Spleen (tissue), 11 donors: ENCODE results near the gene ALKBH1. TPM values are rescaled to one million over a fixed set of nuclear protein-coding genes. Genes with fewer than 3 reads are reported as not detected.

Source experiments
- DNase-seq: peaks from one replicate; pipeline ENCODE4 v3.0.0-alpha.2; 2020
- H3K27ac ChIP-seq, 8 donors: fragments of 200-600 bp; sonication (generic) in 7 of 8; 1 replicate in 4 of 8; 2 replicates in 4 of 8; pipeline versions ENCODE4 v1.5.0 to v1.8.0; 2016 to 2021; ENCODE audit warnings: inconsistent platforms in 4 of 8, mild to moderate bottlenecking in 4 of 8, moderate library complexity in 1 of 8
- H3K27me3 ChIP-seq, 7 donors: fragments of 200-600 bp; sonication (generic) in 6 of 7; replicated peaks in 1 of 7; 1 replicate in 4 of 7; 2 replicates in 3 of 7; pipeline versions ENCODE4 v1.5.0 to v1.8.0; 2016 to 2021; ENCODE audit warnings: inconsistent platforms in 3 of 7, mild to moderate bottlenecking in 1 of 7
- H3K36me3 ChIP-seq, 6 donors: fragments of 200-600 bp; sonication (generic) in 5 of 6; 1 replicate in 4 of 6; 2 replicates in 2 of 6; pipeline versions ENCODE4 v1.5.0 to v1.8.0; 2016 to 2021; ENCODE audit warnings: inconsistent platforms in 2 of 6
- H3K4me1 ChIP-seq, 6 donors: fragments of 200-600 bp; sonication (generic) in 5 of 6; 1 replicate in 3 of 6; 2 replicates in 3 of 6; pipeline versions ENCODE4 v1.5.0 to v1.8.0; 2016 to 2021; ENCODE audit warnings: inconsistent platforms in 3 of 6
- H3K4me3 ChIP-seq, 8 donors: fragments of 200-600 bp; sonication (generic) in 7 of 8; 1 replicate in 4 of 8; 2 replicates in 4 of 8; pipeline versions ENCODE4 v1.5.0 to v1.8.0; 2016 to 2021; ENCODE audit warnings: inconsistent platforms in 4 of 8, mild to moderate bottlenecking in 4 of 8, moderate library complexity in 2 of 8
- H3K9me3 ChIP-seq, 8 donors: fragments of 200-600 bp; sonication (generic) in 7 of 8; 1 replicate in 4 of 8; 2 replicates in 4 of 8; pipeline versions ENCODE4 v1.5.0 to v1.8.0; 2016 to 2021; ENCODE audit warnings: inconsistent platforms in 4 of 8
- CTCF ChIP-seq, 11 experiments: fragments of 200-600 bp in 7 of 11; fragments of 450-650 bp in 4 of 11; sonication (generic) in 4 of 11; IDR thresholded peaks in 8 of 11; conservative IDR thresholded peaks in 3 of 11; 1 replicate in 7 of 11; 2 replicates in 4 of 11; pipeline versions ENCODE4 v1.4.0 to v1.8.0; 2016 to 2021; ENCODE audit warnings: antibody characterized with exemption in 11 of 11, inconsistent platforms in 4 of 11, mild to moderate bottlenecking in 1 of 11
- POLR2A ChIP-seq, 3 donors: fragments of 450-650 bp; IDR thresholded peaks; one replicate each; pipeline ENCODE4 v1.5.1; 2017; ENCODE audit warnings: antibody characterized with exemption in 3 of 3, mild to moderate bottlenecking in 1 of 3
- POLR2AphosphoS5 ChIP-seq, 3 donors: sonication (generic); formaldehyde crosslinking; IDR thresholded peaks; one replicate each; pipeline ENCODE4 v1.5.1; 2017; ENCODE audit warnings: antibody characterized with exemption in 3 of 3
- WGBS, 5 donors: extraction: QIAGEN DNeasy Blood & Tissue Kit in 3 of 5; methylation state at CpG; one replicate each; pipeline versions ENCODE4 v1.1.5 to v1.1.7; 2013 to 2018; 5-methylcytosine and 5-hydroxymethylcytosine counted together
- intact Hi-C: fragments of 100-400 bp; cut with DNase I; formaldehyde crosslinking; loops from one replicate; pipeline ENCODE4 v1.15.0; 2023; ENCODE audit warnings: low total_unique reads
- polyA plus RNA-seq, 3 donors: library from polyadenylated mRNA; stranded (reverse); fragments of 200-250 nt; gene quantifications; one replicate each; pipeline ENCODE4 v1.2.1, GENCODE V29; 2013
- total RNA-seq, 7 donors: library from RNA; depleted of rRNA in 3 of 7; stranded (reverse); fragments of >200 nt in 3 of 7; fragmentation: NEBNext Ultra II Directional in 4 of 7; extraction: Animal tissue kit (Norgen Biotek cat#: 25700) in 4 of 7; gene quantifications; one replicate each; pipeline versions ENCODE4 v1.1.0 to v1.2.1, GENCODE V29; 2016 to 2021
- donor health status: healthy with polysubstance abuse.
- donor health status: DM: no; HTN: no; CAD: no; lungs with moderate emphysema.
- donor health status: DM: no; HTN: no; CAD: no.
- donor health status: Bipolar disorder and iron deficiency.
- donor health status: healthy.
- donor health status: DM: no; HTN: no; CAD: no.
- donor health status: DM: yes; HTN: yes; CAD: no.

Gene ALKBH1
- total and polyA plus RNA-seq, 10 donors = 7.7 to 17.7 (median 11.2) TPM

DNA sequence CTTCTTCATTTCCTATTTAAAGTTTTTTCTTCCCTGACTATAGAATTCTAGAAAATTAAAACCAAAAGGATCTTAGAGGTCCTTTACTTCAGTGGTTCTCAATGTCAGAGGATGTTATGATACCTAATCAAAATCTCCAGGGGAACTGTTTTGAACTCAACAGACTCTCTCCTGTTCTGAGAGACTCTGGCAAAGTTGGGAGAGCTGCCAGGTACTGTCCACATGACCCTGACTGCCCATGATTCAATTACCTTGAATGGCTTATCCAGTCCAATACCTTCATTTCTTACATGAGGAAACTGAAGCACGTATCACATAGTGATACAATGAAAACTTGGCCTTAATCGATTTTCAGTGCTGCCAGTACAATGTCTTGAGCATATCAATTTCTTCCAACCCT, 16.6 kb downstream of the ALKBH1 start:
- H3K4me1 ChIP-seq = no peaks in the 10 kb centered on the region
- no peak overlapping the region for H3K4me3 ChIP-seq
- peaks cover 0 to 100% (median 62%) of the 10 kb centered on the region in 6 donors for H3K36me3 ChIP-seq
- DNase-seq = no peak
- WGBS, 5 donors = 87 to 94% (median 90%) methylated on average over 2 of the region's 2 CpGs
- H3K9me3 ChIP-seq = no peaks in the 10 kb centered on the region
- intact Hi-C loops = no loop called here
- H3K27me3 ChIP-seq = no peaks in the 10 kb centered on the region
- H3K27ac ChIP-seq = no peak overlapping the region
- TF ChIP-seq POLR2A (IDR thresholded peaks at IDR 0.05) = no peak
- no peak for TF ChIP-seq POLR2AphosphoS5 (IDR thresholded peaks at IDR 0.05)
- no peak for TF ChIP-seq CTCF (IDR thresholded peaks at IDR 0.05 in 8 of 11, conservative IDR thresholded peaks at IDR 0.05 in 3 of 11)

DNA sequence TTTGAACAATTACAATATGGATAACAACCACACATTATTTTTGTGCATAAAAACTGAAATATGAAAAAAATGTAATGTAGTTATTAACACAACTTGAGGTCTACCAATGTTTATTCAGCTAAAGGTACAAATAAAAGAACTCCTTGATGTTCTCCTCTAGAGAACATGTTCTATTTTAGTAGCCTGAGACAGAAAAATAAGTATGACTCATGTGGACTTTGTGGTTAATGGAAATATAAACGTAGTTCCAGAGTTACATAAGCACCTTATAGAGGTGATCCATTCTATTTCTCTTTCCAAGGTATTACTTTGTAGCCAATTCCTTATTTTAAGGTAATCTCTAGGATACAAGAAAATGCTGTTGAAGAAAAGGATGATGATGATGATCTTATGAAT, 25.7 kb downstream of the ALKBH1 start:
- Histone ChIP-seq H3K36me3 (peaks cover 0 to 91% (median 30%) of the 10 kb centered on the region in 6 donors), H3K9me3 (no peaks in the 10 kb centered on the region), H3K27me3 (no peaks in the 10 kb centered on the region), H3K4me1 (no peaks in the 10 kb centered on the region), H3K27ac (no peak overlapping the region), H3K4me3 (no peak overlapping the region)
- WGBS, 5 donors = 19 to 56% (median 38%) methylated on average over 1 of the region's 1 CpG
- DNase-seq = no peak
- TF ChIP-seq POLR2AphosphoS5 (IDR thresholded peaks at IDR 0.05) = no peak
- no peak for TF ChIP-seq POLR2A (IDR thresholded peaks at IDR 0.05)
- no peak for TF ChIP-seq CTCF (IDR thresholded peaks at IDR 0.05 in 8 of 11, conservative IDR thresholded peaks at IDR 0.05 in 3 of 11)
- intact Hi-C loops = no loop called here

- Histone ChIP-seq H3K36me3 (peaks cover 0 to 89% (median 26%) of the 10 kb centered on the region in 6 donors), H3K27ac (no peak overlapping the region), H3K27me3 (no peaks in the 10 kb centered on the region), H3K4me1 (no peaks in the 10 kb centered on the region), H3K9me3 (no peaks in the 10 kb centered on the region), H3K4me3 (no peak overlapping the region)
- intact Hi-C loops = no loop called here
- no peak for TF ChIP-seq POLR2AphosphoS5 (IDR thresholded peaks at IDR 0.05)
- no peak for TF ChIP-seq POLR2A (IDR thresholded peaks at IDR 0.05)
- TF ChIP-seq CTCF (IDR thresholded peaks at IDR 0.05 in 8 of 11, conservative IDR thresholded peaks at IDR 0.05 in 3 of 11) = no peak
- 72 to 95% (median 89%) methylated on average over 7 of the region's 7 CpGs for WGBS, 5 donors
- DNase-seq = no peak
These were observed 26.3 kb downstream of the ALKBH1 start for GRCh38 chr14:77681196-77682157.

DNA sequence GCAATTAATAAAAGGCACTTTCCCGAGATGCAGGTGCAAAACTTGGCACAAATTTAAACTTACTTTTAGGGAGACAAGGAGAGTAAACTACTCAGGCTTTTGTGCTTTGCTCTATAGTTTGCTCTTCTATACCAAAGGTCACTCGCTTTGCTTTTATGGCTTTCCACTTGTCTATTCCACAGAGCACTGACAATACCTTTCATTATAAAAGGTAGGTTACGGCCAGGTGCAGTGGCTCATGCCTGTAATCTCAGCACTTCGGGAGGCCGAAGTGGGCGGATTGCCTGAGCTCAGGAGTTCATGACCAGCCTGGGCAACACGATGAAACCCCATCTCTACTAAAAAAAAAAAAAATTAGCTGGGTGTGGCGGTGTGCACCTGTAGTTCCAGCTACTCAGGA, 32.9 kb downstream of the ALKBH1 start:
- Histone ChIP-seq H3K4me3 (no peak overlapping the region), H3K4me1 (no peaks in the 10 kb centered on the region), H3K36me3 (peaks cover 0 to 83% (median 52%) of the 10 kb centered on the region in 6 donors), H3K27ac (no peak overlapping the region), H3K9me3 (no peaks in the 10 kb centered on the region), H3K27me3 (no peaks in the 10 kb centered on the region)
- intact Hi-C loops = no loop called here
- no peak for DNase-seq
- TF ChIP-seq CTCF (IDR thresholded peaks at IDR 0.05 in 8 of 11, conservative IDR thresholded peaks at IDR 0.05 in 3 of 11) = no peak
- TF ChIP-seq POLR2A (IDR thresholded peaks at IDR 0.05) = no peak
- TF ChIP-seq POLR2AphosphoS5 (IDR thresholded peaks at IDR 0.05) = no peak
- 85 to 97% (median 92%) methylated on average over 8 of the region's 8 CpGs for WGBS, 5 donors
